HCT116 (cell line): Measurements from ENCODE around the gene GRID2.

Experiments
- CEBPB ChIP-seq: IDR thresholded peaks from 2 replicates; pipeline ENCODE4 v1.6.1; 2012; ENCODE audit warnings: low read depth
- CTCF ChIP-seq, 3 experiments: fragments of 200-600 bp in 1 of 3; sonication (generic) in 1 of 3; IDR thresholded peaks in 2 of 3; conservative IDR thresholded peaks in 1 of 3; 2 replicates each; pipeline ENCODE4 v1.5.1; 2012 to 2017; ENCODE audit warnings: low read depth in 2 of 3, low read length in 2 of 3, antibody characterized with exemption in 1 of 3, borderline replicate concordance in 1 of 3, control low read depth in 1 of 3, mild to moderate bottlenecking in 1 of 3, mixed read lengths in 1 of 3, mixed run types in 1 of 3, moderate library complexity in 1 of 3; ENCODE audit not compliant: insufficient read depth in 1 of 3
- ELF1 ChIP-seq: IDR thresholded peaks from 2 replicates; pipeline ENCODE4 v1.6.1; 2012; ENCODE audit warnings: low read depth, borderline replicate concordance
- EZH2 ChIP-seq: fragments of 200-600 bp; sonication (generic); IDR thresholded peaks from 2 replicates; pipeline ENCODE4 v1.6.1; 2017; ENCODE audit warnings: antibody characterized with exemption, mixed run types
- EZH2phosphoT487 ChIP-seq: fragments of 200-600 bp; IDR thresholded peaks from 2 replicates; pipeline ENCODE4 v1.6.1; 2018; ENCODE audit warnings: antibody characterized with exemption, borderline replicate concordance
- JUND ChIP-seq: IDR thresholded peaks from 2 replicates; pipeline ENCODE4 v1.6.1; 2012
- MAX ChIP-seq: IDR thresholded peaks from 2 replicates; pipeline ENCODE4 v1.6.1; 2012
- POLR2A ChIP-seq: IDR thresholded peaks from 2 replicates; pipeline ENCODE4 v1.7.0; 2011; ENCODE audit warnings: borderline replicate concordance; ENCODE audit not compliant: insufficient read depth, insufficient read length; ENCODE audit errors: extremely low read depth
- POLR2AphosphoS5 ChIP-seq: IDR thresholded peaks from 2 replicates; pipeline ENCODE4 v1.6.1; 2011; ENCODE audit warnings: mild to moderate bottlenecking, low read depth, low read length, moderate library complexity
- RAD21 ChIP-seq: IDR thresholded peaks from 2 replicates; pipeline ENCODE4 v1.6.1; 2012; ENCODE audit warnings: low read depth, mild to moderate bottlenecking
- SP1 ChIP-seq: IDR thresholded peaks from 2 replicates; pipeline ENCODE4 v1.6.1; 2012; ENCODE audit warnings: low read depth
- TCF7L2 ChIP-seq: IDR thresholded peaks from 2 replicates; pipeline ENCODE4 v1.7.0; 2011; ENCODE audit warnings: borderline replicate concordance, inconsistent platforms; ENCODE audit not compliant: insufficient read depth, insufficient read length; ENCODE audit errors: extremely low read depth
- YY1 ChIP-seq: IDR thresholded peaks from 2 replicates; pipeline ENCODE4 v1.6.1; 2011; ENCODE audit warnings: low read length, low read depth, moderate library complexity, mild to moderate bottlenecking; ENCODE audit not compliant: insufficient replicate concordance; ENCODE audit errors: extremely low read depth
- ZNF274 ChIP-seq: fragments of 200-500 bp; sonication (Bioruptor generic); IDR thresholded peaks from 2 replicates; pipeline ENCODE4 v1.6.1; 2014; ENCODE audit warnings: mild to moderate bottlenecking, low read depth, low read length, inconsistent platforms

GRCh38 chr4:93066749-93067148 is 763.0 kb downstream of the GRID2 start:
- TF ChIP-seq POLR2AphosphoS5: no peak
- TF ChIP-seq CTCF (IDR thresholded peaks at IDR 0.05 in 2 of 3, conservative IDR thresholded peaks at IDR 0.05 in 1 of 3; ENCODE audit: borderline replicate concordance in 1 of 3, insufficient read depth in 1 of 3, low read depth in 2 of 3, low read length in 2 of 3): no peak
- TF ChIP-seq POLR2A: no peak
- TF ChIP-seq JUND: no peak
- TF ChIP-seq RAD21: no peak
- TF ChIP-seq EZH2: no peak
- TF ChIP-seq EZH2phosphoT487: no peak
- no peak for TF ChIP-seq ELF1
- no peak for TF ChIP-seq MAX
- no peak for TF ChIP-seq CEBPB
- TF ChIP-seq YY1: no peak
- no peak for TF ChIP-seq ZNF274
- TF ChIP-seq SP1: no peak
- no peak for TF ChIP-seq TCF7L2
